Embryonic facial prominence (tissue), 1 donor: ENCODE measurements around the gene AMHR2.
"Not testable (repeated sequence)": the region's sequence is repeated elsewhere in the genome, so short reads cannot be mapped to it uniquely, and the experiment has no call there.

Experiments
- DNase-seq: peaks from one replicate; pipeline ENCODE4 v3.0.0-alpha.2; 2016; ENCODE audit errors: extremely low spot score

The AMHR2 gene

DNA sequence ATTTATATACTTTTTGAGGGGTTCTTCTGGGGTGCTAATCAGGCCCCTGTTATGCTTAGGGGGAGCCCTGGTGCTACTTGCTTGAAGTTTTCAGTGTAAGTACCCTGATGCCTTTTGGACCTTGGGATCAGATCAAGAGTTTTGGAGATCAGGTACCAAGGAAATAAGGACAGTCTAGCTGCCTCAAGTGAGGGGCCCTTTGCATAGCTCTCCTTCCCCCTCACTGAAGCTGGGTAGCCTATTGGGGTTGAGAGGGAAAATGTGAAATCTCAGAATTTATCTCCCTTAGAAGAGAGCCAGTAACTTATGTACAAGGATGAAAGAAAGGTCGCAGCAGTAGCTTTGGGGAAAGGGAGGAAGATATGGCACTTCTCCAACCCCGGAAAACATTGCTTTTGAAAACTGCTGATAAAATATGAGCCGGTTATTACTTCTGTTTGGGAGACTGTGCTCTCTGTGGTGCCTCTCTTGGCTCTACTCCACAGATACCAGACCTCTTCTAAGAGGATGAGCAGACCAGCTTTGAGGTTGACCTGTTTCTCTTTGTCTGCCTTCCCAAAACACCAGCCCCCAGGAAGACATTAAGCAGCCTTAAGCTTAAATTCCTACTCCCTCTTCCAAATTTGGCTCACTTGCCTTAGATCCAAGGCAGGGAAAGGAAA is 8.8 kb upstream of the AMHR2 start:
- no peak for DNase-seq

DNA sequence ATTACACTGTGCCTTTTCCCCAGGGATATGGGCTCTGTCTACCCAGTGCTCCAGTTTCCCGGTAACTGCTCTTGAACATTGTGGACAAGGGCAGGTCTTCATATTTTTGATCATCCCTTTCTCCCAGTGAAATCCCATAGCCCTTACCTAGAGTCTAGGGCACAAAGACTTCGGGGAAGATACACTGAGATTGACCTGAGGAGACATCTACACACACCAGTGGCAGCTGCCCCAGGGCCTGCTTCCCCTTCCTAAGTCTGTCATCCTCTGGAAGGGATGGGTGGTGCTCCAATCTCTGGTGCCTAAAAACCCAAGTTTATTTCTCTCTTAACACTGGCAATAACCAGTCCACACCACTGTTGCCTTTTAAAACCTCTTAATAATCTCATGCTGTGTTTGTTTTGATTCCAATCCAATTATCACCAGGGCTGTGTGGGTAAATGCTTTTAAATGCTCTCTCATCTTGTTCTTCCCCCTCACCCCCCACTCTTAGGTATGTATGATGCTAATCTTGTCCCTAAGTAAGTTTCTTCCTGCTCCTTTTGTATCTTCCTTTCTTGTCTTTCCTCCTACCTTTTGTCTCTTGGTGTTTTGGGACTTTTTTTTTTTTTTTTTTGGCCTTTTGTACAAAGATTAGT is 7.8 kb upstream of the AMHR2 start:
- not testable (repeated sequence) for DNase-seq

DNA sequence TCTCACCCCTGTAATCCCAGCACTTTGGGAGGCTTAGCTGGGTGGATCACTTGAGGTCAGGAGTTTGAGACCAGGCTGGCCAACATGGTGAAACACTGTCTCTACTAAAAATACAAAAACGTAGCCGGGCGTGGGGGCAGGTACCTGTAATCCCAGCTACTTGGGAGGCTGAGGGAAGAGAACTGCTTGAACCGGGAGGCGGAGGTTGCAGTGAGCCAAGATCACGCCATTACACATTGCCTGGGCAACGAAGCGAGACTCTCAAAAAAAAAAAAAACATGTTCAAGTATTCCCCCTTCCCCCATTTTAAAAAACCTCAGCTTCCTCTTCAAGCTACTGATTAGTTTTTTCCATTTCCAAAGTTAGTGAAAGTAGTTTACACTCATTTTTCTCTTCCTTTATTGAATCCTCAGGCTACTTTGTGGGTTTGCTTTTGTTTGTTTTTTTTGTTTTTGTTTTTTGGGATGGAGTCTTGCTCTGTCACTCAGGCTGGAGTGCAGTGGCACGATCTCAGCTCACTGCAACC is 6.3 kb upstream of the AMHR2 start:
- DNase-seq = not testable (repeated sequence)

DNA sequence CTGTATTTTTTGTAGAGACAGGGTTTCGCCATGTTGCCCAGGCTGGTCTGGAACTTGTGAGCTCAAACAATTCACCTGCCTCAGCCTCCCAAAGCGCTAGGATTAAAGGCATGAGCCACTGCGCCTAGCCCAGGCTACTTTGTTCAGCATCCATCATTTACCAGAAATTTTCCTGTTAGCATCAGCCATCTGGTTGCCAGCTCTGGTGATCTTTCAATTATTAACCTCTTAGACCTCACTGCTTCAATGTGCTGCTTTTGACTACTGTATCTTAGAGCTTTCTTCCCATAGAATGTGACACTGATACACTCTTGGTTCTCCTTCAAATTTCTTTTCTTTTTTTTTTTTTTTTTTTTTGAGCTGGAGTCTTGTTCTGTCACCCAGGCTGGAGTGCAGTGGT is 5.4 kb upstream of the AMHR2 start:
- no peak for DNase-seq

DNA sequence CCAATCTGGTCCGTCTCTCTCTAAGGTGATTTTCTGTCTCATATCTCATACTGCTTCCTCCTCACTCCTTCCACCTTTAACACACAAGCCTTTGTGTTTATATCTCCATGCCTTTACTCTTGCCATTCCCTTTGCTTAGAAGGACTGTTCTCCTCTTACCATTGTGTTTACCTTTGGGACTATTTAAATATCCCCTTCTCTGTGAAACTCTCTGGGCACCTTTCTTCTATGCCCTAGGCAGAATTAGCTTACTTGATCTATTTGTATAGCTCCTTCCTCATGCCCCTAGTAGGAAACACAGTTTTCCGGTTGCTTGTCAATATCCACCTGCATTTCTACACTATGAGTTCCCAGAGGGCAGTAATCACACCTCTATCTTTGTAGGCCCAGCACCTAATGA is 3.9 kb upstream of the AMHR2 start:
- DNase-seq = no peak

DNA sequence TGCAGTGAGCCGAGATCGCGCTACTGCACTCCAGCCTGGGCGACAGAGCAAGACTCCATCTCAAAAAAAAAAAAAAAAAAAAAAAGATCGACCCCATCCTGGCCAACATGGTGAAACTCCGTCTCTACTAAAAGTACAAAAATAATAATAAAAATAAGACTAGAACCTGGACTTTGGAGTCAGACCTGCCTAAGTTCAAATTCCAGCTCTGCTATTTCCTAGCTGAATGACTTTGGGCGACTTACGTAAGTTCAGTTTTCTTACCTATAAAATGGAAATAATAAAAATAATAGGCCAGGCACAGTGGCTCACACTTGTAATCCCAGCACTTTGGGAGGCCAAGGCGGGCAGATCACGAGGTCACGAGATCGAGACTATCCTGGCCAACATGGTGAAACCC is 1.4 kb upstream of the AMHR2 start:
- not testable (repeated sequence) for DNase-seq

DNA sequence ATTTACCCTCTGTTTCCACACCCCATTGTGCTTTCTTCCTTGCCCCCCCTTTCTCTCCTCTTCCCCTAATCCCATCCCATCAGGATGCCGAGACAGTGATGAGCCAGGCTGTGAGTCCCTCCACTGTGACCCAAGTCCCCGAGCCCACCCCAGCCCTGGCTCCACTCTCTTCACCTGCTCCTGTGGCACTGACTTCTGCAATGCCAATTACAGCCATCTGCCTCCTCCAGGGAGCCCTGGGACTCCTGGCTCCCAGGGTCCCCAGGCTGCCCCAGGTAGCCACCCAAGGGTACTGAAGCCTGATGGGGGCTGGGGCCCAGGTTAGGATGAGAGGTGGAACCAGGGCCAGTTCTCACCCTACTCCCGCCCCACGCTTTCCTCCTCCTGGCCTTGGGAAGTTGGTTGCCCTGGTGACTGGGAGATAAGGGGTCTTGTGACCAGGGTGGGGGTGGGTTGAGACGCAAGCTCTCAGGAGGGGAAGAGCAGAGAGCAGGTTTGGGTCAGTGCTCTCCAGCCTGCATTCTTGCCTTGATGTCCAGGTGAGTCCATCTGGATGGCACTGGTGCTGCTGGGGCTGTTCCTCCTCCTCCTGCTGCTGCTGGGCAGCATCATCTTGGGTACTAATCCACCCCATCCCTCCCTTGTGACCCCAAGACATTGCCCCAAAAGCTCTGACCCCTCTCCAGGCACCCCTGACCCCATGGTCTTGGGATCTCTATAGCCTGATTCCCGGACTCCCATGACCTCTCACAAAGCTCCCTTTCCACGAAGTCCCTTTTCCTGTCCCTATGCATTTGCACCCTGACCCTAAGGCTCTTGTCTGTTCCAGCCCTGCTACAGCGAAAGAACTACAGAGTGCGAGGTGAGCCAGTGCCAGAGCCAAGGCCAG is 1.2 kb downstream of the AMHR2 start:
- DNase-seq = no peak

DNA sequence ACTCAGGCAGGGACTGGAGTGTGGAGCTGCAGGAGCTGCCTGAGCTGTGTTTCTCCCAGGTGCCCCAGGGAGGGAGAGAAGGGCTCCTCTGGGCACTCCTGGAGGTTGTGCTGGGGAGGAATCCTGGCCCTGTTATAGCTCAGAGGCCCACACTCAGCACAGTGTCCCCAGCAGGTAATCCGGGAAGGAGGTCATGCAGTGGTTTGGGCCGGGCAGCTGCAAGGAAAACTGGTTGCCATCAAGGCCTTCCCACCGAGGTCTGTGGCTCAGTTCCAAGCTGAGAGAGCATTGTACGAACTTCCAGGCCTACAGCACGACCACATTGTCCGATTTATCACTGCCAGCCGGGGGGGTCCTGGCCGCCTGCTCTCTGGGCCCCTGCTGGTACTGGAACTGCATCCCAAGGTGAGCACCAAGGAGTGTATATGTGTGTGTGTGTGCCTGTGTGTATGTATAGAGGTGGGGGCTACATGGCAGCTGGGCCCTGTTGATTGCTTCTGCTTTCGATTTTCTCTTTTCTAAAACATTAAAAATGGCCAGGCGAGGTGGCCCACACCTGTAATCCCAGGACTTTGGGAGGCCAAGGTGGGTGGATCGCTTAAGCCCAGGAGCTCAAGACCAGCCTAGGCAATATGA is 2.0 kb downstream of the AMHR2 start:
- no peak for DNase-seq

DNA sequence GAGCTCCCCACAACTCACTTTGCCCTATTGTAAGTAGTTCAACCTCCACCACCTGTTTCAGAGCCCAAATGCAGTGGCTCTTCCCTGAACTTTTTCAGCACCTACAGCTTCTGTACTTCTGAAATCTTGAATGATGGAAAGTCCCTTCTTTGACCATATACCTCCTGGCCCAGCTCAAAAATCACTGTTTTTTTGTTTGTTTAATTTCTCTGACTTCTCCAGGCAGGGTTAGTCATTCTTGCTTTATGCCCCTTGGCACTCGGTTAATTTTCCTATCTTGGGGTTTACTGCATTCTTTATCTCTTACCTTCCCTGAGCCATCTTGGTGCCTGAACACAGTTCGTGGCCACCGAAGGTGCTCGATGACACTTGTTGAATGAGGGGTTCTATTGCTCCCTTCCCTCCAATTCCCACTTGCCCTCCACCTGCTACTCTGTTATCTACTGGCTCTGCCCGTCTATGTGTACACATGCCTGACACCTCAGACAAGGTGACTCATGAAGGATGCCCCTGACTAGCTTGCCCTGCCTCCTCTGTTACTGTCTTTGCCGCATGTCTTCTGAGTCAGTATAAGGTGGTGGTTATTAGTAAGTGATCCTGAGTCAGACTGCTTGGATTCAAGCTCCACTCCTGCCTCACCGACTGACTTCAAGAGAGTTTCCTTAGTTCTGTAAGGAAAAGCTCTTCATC is 4.4 kb downstream of the AMHR2 start:
- no peak for DNase-seq

DNA sequence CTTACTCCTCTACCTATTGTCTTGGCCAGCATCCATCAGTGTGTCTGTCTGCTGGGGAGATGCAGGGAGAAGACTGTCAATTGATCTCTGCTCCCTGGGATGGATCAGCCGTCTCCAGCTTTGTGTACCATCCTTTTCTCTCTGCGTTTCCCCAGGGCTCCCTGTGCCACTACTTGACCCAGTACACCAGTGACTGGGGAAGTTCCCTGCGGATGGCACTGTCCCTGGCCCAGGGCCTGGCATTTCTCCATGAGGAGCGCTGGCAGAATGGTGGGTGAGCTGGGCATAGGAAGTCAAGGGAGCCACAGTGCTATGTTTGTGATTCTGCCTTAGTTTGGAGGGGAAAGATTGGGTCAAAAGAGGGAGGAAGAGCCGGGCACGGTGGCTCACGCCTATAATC is 5.1 kb downstream of the AMHR2 start:
- DNase-seq = no peak

DNA sequence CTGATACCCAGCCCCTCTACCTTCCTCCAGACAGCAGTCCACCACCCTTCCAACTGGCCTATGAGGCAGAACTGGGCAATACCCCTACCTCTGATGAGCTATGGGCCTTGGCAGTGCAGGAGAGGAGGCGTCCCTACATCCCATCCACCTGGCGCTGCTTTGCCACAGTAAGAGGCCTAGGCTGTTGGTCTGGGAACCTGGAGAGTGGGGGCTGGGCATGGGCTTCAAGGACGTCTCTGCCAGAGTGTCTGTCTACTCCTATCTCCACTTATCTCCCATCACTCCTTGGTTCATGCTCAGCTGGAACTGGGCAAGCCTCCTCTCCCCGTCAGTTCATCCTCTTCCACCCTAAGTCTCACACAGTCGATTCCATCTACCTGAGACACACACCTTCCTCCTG is 6.5 kb downstream of the AMHR2 start:
- DNase-seq = no peak

DNA sequence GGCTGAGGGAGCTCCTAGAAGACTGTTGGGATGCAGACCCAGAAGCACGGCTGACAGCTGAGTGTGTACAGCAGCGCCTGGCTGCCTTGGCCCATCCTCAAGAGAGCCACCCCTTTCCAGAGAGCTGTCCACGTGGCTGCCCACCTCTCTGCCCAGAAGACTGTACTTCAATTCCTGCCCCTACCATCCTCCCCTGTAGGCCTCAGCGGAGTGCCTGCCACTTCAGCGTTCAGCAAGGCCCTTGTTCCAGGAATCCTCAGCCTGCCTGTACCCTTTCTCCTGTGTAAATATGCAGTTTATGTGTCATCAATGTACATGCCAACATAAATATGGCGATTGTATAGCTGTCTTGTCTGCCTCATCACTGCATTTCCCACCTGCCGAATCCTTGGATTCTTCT is 7.5 kb downstream of the AMHR2 start:
- DNase-seq = no peak

DNA sequence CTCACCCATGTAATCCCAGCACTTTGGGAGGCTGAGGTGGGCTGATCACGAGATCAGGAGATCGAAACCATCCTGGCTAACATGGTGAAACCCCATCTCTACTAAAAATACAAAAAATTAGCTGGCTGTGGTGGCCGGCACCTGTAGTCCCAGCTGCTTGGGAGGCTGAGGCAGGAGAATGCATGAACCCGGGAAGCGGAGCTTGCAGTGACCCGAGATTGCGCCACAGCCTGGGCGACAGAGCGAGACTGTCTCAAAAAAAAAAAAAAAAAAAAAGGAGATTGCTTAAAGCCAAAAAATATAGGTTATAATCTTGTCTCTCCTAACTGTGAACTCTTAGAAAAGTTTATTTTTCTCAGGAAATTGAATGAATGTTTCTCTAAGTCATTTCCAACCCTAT is 11.7 kb downstream of the AMHR2 start:
- DNase-seq = not testable (repeated sequence)

DNA sequence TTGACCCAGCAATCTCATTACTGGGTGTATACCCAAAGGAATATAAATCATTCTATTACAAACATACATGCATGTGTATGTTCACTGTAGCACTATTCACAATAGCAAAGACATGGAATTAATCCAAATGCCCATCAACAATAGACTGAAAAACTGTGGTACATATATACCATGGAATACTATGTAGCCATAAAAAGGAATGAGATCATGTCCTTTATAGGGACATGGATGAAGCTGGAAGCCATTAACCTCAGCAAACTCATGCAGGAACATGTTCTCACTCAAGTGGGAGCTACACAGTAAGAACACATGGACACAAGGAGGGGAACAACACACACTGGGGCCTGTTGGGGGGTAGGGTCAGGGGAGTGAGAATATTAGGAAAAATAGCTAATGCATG is 15.9 kb downstream of the AMHR2 start:
- not testable (repeated sequence) for DNase-seq

DNA sequence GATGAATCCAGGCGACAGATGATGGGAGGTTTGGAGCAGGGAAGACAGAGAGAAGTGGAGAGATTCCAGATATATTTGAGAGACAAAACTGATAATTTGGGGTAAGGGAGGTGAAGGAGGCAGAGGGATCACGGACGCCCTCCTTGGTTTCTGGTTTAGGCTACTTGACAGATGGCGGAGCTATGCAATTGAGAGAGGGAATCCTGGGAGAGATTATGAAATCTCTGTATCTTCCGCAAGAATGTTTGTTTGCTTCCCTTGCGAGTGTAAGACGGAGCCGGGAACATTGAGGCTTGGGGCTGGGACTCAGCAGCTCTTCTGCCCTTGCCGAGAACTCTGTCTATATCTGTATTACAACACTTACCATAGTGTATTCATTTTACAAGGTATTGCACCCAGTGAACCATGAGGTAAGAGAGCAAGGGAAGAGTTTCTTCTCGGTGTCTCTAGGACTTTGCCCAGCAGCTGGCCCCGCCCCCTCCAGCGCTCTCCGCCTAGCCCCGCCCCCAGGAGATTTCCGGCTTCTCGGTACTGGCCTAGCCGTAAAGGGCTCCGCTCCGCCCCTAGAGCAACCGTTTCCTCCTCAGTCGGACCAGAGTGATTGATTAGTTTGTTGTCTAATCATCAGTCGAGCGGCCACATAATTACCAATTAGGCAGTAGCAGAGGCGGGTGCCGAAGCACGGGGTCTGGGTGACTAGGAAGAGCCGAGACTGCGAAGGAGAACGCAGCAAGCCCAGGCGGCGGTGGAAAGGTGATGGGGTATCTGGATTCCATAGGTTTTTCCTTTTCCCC is 17.6 kb downstream of the AMHR2 start, which contains the start of gene PRR13:
Gene PRR13 (plus strand): TSS at position 695 of the 794 bp plus-strand sequence. CDS start 981 bp downstream, outside the sequence.
- DNase-seq = peak; percentile 99

DNA sequence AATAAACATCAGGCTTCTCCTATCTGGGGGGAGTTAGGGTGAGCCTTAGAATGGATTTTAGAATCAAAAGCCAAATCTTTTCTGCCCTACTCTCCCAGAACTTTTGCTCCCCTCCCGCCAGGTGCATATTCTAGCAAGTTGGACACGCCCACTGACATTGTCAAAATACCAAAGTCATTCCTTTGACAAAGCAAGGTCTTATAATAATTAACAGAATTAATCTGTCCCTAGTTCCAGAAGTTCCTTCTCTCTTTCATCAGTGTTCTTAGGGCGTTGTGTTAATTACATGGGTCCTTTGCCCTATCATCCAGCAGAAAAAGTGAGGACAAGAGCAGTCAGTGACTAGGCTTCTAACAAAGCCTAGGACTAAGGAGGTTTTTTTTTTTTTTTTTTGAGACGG is 20.3 kb downstream of the AMHR2 start:
- no peak for DNase-seq

DNA sequence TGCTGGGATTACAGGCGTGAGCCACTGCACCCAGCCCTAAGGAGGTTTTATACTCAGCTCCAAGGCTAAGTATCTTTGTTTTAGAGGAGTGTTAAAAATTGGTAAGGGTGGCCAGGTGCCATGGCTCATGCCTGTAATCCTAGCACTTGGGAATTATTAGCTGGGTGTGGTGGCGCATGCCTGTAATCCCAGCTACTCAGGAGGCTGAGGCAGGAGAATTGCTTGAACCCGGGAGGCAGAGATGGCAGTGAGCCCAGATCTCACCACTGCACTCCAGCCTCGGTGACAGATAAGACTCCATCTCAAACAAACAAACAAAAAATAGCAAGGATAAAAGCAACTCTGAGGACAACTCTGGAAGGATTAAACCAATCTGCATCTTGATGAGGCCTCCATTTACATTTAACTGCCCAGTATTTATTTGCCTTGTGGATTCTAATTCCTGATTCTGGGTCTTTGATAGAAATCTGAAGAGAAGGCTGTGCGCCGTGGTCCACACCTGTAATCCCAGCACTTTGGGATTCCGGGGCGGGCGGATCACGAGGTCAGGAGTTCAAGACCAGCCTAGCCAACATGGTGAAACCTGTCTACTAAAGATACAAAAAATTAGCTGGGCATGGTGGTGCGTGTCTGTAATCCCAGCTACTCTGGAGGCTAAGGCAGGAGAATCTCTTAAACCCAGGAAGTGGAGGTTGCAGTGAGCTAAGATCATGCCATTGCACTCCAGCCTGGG is 21.1 kb downstream of the AMHR2 start:
- DNase-seq = not testable (repeated sequence)

DNA sequence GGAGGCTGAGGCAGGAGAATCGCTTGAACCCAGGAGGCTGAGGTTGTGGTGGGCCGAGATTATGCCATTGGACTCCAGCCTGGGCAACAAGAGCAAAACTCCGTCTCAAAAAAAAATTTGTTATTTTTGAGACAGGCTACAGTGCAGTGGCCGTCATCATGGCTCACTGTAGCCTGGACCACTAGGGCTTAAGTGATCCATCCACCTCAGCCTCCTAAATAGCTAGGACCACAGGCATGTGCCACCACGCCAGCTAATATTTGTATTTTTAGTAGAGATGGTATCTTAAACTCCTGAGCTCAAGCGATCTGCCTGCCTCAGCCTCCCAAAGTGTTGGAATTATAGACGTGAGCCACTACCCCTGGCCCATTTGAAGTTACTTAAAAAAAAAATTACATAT is 27.3 kb downstream of the AMHR2 start:
- DNase-seq = no peak

DNA sequence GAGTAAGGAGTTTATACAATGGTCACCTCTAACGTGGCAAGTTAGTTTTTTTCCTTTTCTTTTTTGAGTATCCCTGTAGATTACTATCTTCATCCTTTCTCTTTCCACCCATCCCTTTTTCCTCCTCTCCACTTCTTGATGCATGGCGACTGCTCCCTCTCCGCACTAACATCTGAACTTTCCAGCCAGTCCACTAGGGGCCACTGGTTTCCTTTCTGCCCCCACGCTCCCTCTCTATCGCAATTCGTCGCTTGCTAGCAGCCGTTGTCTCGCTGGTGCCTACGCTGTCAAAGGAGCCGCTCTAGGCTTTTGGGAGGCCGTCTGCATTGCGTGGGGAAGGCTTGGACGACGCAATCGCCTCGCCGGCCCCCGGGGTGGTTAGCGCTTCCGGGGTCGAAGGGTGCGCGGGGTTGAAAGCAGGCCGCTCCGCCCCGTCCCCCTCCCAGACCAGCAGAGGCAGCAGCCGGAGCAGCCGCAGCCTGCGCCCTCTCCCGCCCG is 28.1 kb downstream of the AMHR2 start, which contains the start of gene PCBP2:
Gene PCBP2 (plus strand): TSS at position 442 of the 498 bp plus-strand sequence. CDS start 2,699 bp downstream, outside the sequence.
- peak; percentile 99 for DNase-seq
